RWPE1 (cell line): ENCODE measurements around the gene SLC12A3.
"Not testable (repeated sequence)": the region's sequence is repeated elsewhere in the genome, so short reads cannot be mapped to it uniquely, and the experiment has no call there.

ENCODE experiments used
- CTCF ChIA-PET: fragments of 350-600 bp; sonication (Branson Sonifier 250); formaldehyde crosslinking; extraction: SDS; loops from one replicate; lab custom pipeline; 2021; lab: Yijun Ruan, JAX
- POLR2A ChIA-PET: fragments of 400-600 bp; formaldehyde crosslinking; extraction: SDS; loops from one replicate; lab custom pipeline; 2020; ENCODE audit warnings: antibody characterized with exemption; ENCODE audit not compliant: low non-redundant PET; lab: Yijun Ruan, JAX
- DNase-seq: peaks from one replicate; pipeline ENCODE4 v3.0.0; 2012; ENCODE audit warnings: low spot score
- H3K27ac ChIP-seq: fragments of 450-650 bp; 2 replicates; pipeline ENCODE4 v1.5.1; 2017
- CTCF ChIP-seq: fragments of 450-650 bp; conservative IDR thresholded peaks from 2 replicates; pipeline ENCODE4 v1.5.1; 2017; ENCODE audit warnings: low read depth, mild to moderate bottlenecking

SLC12A3 gene

GRCh38 chr16:56879276-56879675 is 14.3 kb downstream of the SLC12A3 start:
- ChIA-PET CTCF (no interaction called here), POLR2A (interaction anchor here (1.0 kb wide), 1 partner anchor 52 kb away, joined by 3 read pairs; no protein-coding TSS in a partner anchor)
- H3K27ac ChIP-seq, result no peak overlapping the region
- no peak for TF ChIP-seq CTCF
- DNase-seq, result no peak

GRCh38 chr16:56880176-56880575 is 15.2 kb downstream of the SLC12A3 start:
- H3K27ac ChIP-seq, result no peak overlapping the region
- no peak for DNase-seq
- no peak for TF ChIP-seq CTCF
- ChIA-PET CTCF (interaction anchor here (0.5 to 1.1 kb wide), 3 partner anchors 13 to 129 kb away, joined by 3 to 5 read pairs (median 5); no protein-coding TSS in a partner anchor), POLR2A (interaction anchor here (1.0 kb wide), 1 partner anchor 51 kb away, joined by 3 read pairs; no protein-coding TSS in a partner anchor)

GRCh38 chr16:56880685-56881084 is 15.7 kb downstream of the SLC12A3 start:
- H3K27ac ChIP-seq, result no peak overlapping the region
- ChIA-PET CTCF (interaction anchor here (0.7 to 1.1 kb wide), 2 partner anchors 14 to 129 kb away, joined by 3 to 5 read pairs; no protein-coding TSS in a partner anchor), POLR2A (no interaction called here)
- no peak for TF ChIP-seq CTCF
- DNase-seq, result no peak

- CTCF ChIA-PET, result no interaction called here
- TF ChIP-seq CTCF, result no peak
Observed at GRCh38 chr16:56882077-56882800, 17.2 kb downstream of the SLC12A3 start.

GRCh38 chr16:56883586-56883985 is 18.6 kb downstream of the SLC12A3 start:
- ChIA-PET POLR2A (no interaction called here), CTCF (interaction anchor here (0.6 to 0.7 kb wide), 2 partner anchors 88 to 853 kb away, joined by 3 to 5 read pairs; no protein-coding TSS in a partner anchor)
- DNase-seq, result no peak
- no peak for TF ChIP-seq CTCF
- H3K27ac ChIP-seq, result no peak overlapping the region

More at GRCh38 chr16:56882077-56882800, 17.2 kb downstream of the SLC12A3 start:
- DNase-seq, result no peak
- POLR2A ChIA-PET, result no interaction called here
- no peak overlapping the region for H3K27ac ChIP-seq

GRCh38 chr16:56884026-56884582 is 19.1 kb downstream of the SLC12A3 start:
- DNase-seq, result no peak
- POLR2A ChIA-PET, result no interaction called here
- no peak for TF ChIP-seq CTCF
- H3K27ac ChIP-seq, result no peak overlapping the region
- CTCF ChIA-PET, result interaction anchor here (0.5 to 0.6 kb wide), 2 partner anchors 210 to 853 kb away, joined by 3 read pairs; no protein-coding TSS in a partner anchor

- DNase-seq, H3K27ac ChIP-seq, POLR2A ChIA-PET: not testable (repeated sequence)
- CTCF ChIA-PET, result interaction anchor here (0.5 to 0.6 kb wide), 2 partner anchors 47 to 211 kb away, joined by 3 to 5 read pairs; no protein-coding TSS in a partner anchor
Observed at GRCh38 chr16:56884929-56885328, 19.9 kb downstream of the SLC12A3 start.
